HG03558 (cell line): Measurements from ENCODE around the gene CCDC92B.
"Not testable (repeated sequence)": the region's sequence is repeated elsewhere in the genome, so short reads cannot be mapped to it uniquely, and the experiment has no call there.

Source experiments
- ATAC-seq: cut with Tn5 transposase; IDR thresholded peaks from one replicate; pipeline ENCODE4 v1.9.1; 2021; ENCODE audit warnings: moderate number of reproducible peaks; ENCODE audit not compliant: unreplicated experiment; ENCODE audit errors: extremely low read depth

Gene CCDC92B

DNA sequence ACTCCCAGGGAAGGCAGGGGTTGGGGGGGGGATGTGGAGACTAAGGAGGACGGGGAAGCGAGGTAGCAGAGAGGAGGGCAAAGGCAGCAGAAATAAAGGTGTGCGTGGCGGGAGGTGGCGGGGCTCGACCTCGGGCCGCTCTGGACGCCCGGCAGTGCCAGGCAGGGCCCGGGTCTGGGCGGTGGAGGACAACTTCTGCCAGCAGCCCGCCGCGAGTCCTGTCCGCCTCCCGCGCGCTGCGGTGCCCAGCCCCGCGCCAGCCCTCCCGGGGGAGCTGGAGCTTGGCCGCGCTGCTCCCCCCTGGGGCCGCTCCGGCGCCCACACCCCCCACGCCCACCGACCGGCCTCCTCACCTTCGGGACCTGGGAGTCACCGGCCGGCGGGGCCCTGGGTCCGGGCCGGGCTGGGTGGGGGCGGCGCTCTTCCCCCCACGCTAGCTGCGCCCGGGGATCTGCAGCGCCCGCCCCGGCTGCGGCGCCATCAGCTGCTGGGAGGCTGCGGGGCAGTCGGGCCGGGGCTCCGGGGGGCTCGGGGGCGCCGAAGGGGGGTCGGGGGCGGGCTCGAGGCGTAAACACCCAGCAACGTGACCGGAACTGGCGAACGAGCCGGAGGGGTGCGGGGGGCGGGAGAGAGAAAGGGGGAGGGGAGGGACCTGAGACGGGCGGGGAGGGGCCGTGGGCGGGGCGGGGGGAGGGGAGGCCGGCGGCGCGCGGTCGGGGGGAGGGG, at the start of gene CCDC92B:
TSS of gene CCDC92B (minus strand) at position 595 of the 726 bp plus-strand sequence. CDS start 14,507 bp downstream, outside the sequence.
- ATAC-seq = no peak

DNA sequence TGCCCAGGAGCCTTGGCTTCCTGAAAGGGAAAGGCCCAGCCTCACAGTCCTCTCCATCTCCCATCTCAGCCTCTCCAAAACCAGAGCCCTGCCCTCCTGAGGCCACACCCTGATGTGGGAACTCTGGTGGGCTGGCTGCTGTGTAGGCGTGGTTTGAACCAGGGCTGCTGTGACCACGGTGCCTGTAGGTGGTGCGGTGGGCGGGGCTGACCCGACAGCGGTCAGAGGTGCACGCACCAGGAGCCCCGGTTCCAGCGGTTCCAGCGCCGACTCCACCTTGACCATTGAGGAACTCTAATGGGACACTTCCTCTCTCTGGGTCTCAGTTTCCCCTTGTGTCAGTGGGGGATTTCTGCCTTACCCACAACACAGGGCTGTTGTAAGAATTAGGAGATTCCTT, 49.2 kb upstream of the CCDC92B start:
- ATAC-seq = no peak

GRCh38 chr17:2798188-2798587, 48.7 kb upstream of the CCDC92B start:
- ATAC-seq = no peak

GRCh38 chr17:2797637-2798036, 48.2 kb upstream of the CCDC92B start:
- ATAC-seq = no peak

DNA sequence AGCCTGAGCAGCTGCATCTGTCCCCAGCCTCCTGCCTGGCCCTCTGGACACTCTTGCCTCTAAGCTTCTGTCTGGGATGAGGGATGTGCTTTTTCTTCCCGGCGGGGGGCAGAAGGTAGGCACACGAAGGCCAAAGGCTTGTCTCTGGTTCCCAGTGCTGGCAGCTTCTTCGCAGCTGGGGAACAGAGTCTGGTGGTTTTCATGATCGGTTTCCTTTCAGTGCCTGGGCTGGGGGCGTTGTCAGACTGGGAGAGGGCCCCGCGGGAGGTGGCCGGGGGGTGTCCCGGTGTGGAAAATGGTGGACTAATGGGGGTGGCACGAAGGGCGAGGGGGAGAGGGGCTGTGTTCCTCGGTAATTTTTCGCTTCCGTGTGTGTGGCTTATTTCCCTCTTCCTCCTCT, 47.8 kb upstream of the CCDC92B start:
- ATAC-seq = no peak

DNA sequence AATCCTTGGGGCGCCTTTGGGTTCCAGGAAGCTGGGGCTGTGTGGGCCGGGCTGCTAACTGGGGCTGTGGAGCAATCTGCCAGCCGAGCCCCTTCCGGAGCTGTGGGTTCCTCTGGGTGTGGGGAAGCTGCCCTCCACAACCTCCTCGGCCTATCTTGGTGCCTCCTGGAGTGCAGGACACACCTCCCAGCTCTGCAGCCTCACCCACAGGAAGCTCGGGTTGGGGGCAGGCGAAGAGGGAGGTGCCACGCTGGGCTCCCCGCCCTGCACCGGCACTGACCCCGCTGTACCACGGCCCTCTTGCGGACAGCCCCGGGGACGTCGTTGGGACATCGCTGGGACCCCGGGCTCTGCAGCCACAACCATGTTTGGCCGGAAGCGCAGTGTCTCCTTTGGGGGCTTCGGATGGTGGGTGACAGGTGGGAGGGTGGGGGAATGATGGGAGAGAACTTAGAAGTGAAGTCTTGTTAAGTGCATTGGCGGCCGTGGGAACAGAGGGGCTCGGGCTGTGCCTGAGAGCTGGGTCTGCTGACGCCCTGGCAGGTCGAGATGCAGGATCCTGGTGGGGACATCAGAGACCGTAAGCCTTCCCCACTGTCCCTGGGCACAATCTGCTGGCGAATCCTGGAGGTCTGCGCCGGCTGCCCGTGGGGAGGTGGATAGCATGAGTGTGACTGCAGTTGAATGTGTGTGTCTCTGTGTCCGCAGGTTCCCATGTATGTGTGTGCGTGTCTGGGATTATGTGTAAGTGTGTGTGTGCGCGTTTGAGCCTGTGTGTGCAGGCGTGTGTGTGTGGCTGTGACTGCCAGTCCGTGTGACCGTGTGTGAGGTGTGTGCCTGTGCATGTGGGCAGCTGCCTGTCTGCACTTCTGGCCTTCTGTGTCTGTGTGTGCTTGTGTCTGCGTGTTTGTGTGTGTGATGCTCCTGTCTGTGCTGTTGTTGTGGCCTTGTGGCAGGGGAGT, 47.0 kb upstream of the CCDC92B start, which contains the start of gene RAP1GAP2:
TSS of gene RAP1GAP2 (plus strand) at position 275 of the 962 bp plus-strand sequence. CDS start at position 365, 90 bp downstream.
- no peak for ATAC-seq

GRCh38 chr17:2795441-2796163, 46.1 kb upstream of the CCDC92B start:
- no peak for ATAC-seq

DNA sequence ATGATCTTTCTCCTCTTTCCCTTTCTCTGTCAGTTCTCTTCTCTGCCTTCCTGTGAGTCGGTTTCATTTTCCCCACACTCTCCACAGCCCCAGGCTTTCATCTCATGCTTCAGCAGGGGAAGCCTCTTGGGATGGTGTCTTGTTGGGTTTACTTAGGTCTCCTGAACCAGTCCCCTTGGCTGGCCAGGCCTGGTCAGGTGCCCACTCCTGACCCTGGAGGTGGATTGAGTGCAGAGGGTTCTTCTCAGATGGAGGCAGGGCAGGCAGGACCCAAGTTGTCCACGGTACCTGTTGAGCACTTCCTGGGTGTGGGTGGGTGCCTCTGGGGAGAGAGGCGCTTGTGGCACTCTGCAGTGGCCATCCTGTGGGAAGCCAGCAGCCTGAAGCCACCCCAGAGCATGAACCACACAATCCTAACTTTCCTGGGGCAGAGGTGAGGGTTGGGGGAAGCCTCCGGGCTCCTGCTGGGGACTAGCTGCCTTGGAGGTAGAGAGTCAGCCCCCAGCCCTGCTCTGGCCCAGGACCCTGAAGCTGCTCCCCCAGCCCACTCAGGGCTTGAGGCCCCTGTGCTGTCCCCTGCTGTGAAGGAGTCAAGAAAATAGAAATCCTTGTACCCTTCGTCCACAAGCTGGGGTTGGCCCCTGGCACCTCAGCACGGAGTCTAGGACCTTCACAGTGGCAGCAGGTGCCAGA, 44.8 kb upstream of the CCDC92B start:
- no peak for ATAC-seq

DNA sequence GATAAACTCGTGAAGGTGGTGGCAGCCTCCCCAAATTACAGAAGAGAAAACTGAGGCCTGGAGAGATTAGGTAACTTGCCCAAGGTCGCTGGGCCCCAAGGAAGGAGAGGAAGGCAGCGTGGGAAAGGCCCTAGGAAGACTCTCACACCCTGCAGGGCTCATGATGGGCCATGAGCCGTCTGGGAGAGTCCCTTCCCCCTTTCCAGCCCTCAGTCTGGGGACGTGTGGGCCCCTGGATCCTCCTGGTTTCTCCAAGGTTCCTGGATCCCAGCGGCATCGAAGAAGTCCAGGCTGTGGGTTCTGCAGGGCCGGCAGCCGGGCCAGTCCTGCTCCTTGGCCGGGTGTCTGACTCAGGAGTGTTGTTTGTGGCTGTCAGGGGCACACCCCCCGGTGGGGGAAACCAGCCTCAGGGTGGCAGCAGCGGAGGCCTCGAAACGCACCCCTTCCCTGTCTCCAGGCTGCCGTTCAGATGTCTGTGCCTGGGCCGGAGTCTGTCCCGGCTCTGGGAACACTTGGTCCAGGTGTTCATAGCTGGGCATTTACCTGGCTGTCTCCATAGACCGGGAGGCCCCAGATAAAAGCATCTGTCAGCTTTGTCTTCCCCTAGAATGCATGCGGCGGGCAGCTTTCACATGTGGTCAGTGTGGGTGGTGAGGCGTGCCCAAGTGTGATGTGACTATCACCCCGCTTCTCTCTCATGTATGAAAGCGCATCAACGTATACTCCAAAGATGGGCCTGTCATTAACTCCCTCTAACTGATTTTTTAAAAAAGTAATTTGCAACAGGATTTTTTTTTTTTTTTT, 43.1 kb upstream of the CCDC92B start:
- ATAC-seq = no peak

DNA sequence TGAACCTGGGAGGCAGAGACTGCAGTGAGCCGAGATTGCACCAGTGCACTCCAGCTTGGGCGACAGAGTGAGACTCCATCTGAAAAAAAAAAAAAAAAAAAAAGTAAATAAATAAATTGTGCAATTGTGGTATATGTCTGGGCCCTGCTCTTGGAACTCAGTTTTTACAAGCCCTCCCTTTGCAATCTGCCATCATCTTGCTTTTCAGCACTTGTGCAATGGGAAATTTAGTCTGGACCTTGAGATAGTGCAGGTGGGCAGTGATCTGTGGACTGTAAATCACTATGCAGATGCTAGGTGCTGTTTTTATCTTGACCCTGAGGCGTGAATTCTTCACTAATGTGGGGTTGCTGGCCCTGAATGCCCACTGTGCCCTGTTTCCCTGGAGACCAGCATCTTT, 40.2 kb upstream of the CCDC92B start:
- ATAC-seq = no peak

DNA sequence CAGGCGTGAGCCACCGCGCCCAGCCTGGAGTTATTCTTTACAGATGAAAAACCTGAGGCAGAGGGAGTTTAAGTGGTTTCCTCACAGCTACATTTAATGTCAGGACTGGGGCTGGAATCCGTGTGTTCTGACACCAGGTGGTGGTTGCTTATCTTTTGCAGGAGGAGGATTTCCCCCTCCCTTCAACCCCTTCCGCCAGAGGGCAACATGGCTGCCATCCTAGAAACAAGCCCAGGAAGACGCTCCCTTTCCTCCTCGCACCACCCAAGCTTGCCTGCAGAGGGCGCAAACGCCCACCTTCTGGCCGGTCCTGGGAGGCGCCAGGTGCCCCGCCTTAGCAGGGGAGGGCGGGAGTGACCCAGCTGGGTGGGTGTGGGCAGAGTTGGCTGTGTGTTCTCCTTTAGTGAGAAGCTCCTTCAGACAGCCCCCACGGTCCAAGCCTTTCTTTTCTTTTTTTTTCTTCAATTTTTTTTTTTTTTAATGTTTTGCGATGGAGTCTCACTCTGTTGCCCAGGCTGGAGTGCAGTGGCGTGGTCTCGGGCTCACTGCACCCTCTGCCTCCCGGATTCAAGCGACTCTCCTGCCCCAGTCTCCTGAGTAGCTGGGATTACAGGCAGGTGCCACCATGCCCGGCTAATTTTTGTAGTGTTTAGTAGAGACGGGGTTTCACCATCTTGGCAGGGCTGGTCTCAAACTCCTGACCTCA, 36.9 kb upstream of the CCDC92B start:
- no peak for ATAC-seq

- ATAC-seq = not testable (repeated sequence)
Observed at GRCh38 chr17:2785376-2785775, 35.9 kb upstream of the CCDC92B start.

- no peak for ATAC-seq
Observed at GRCh38 chr17:2784864-2785263, 35.4 kb upstream of the CCDC92B start.

DNA sequence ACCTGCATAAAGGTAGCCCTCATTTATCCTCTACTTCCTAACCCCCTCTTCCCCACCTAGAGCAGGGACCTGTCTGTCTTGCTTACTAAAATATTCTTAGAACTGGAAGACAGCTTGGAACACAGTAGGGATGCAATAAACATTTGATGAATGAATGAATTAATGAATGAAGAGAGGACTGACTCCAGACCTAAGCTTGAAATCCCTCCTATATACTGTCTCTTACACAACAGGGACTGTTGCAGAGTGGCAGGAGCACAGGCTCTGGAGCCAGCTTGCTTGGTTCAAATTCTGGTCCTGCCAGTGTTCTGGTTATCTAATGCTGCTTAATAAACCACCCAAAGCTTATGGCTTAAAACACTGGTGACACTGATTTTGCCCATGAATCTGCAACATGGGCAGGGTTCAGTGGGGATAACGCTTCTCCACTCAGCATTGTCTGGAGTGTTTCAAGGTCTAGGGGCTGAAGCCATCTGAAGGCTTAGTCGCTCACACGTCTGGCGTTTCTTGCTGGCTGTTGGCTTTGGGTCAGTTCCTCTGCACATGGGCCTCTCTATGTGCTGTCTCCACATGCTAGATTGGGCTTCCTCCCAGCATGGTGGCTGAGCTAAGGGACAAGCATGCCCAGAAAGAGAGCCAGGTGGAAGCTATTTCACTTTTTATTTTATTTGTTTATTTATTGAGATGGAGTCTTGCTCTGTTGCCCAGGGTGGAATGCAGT, 34.0 kb upstream of the CCDC92B start:
- no peak for ATAC-seq

- ATAC-seq = no peak
Observed at GRCh38 chr17:2782055-2782454, 32.6 kb upstream of the CCDC92B start.

DNA sequence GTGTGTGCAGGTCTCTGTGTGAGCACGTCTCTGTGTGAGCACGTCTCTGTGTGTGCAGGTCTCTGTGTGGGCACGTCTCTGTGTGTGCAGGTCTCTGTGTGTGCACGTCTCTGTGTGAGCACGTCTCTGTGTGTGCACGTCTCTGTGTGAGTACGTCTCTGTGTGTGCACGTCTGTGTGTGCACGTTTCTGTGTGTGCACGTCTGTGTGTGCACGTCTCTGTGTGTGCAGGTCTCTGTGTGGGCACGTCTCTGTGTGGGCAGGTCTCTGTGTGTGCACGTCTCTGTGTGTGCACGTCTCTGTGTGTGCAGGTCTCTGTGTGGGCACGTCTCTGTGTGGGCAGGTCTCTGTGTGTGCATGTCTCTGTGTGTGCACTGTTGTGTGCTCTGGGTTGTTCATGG, 32.1 kb upstream of the CCDC92B start:
- not testable (repeated sequence) for ATAC-seq

DNA sequence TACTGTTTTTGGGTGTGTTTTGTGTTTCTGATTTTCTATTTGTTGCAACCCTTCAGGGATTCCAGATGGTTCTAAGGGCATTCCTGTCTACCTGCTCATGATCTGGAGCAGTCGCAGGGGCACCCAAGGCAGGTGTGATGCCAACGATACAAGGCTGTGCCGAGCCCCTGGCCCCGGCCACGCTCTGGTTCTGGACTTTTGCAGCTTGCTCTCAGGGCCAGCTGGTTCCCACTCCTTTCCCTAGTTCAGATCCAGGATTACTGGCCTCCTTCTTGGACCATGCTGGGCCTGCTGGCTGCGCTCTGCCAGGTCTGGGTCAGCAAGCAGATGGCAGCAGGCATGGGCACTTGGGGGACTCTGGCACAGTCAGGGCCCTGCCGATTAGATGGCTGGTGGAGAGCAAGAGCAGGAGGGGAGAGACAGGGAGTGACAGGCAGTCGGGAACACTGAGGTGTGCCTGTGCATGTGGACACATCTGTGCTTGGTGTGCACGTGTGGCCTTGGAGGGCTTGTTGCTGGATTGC, 31.5 kb upstream of the CCDC92B start:
- ATAC-seq = no peak

GRCh38 chr17:2780256-2780655, 30.8 kb upstream of the CCDC92B start:
- no peak for ATAC-seq
